ENCODE measurements around the gene VPS26A. TPM values are rescaled to one million over a fixed set of nuclear protein-coding genes. Genes with fewer than 3 reads are reported as not detected.

Gene VPS26A
- polyA plus RNA-seq, 3 donors = 10.1 to 58.3 (median 42.1) TPM

GRCh38 chr10:69176823-69177222 lies 52.8 kb downstream of the VPS26A start:
- Histone ChIP-seq H3K36me3 (replicated peaks in 1 of 2; ENCODE audit: control insufficient read depth in 1 of 2, insufficient read depth in 2 of 2, low read length in 2 of 2) (peaks cover 2 to 18% of the 10 kb centered on the region in 2 donors), H3K27me3 (ENCODE audit: control insufficient read depth in 2 of 2, insufficient read depth in 2 of 2, low read length in 2 of 2) (no peaks in the 10 kb centered on the region), H2AFZ (ENCODE audit: insufficient read depth, low read depth, low read length, poor library complexity, severe bottlenecking) (no peak overlapping the region), H3K79me2 (ENCODE audit: insufficient read depth, low read length) (peaks cover 16% of the 10 kb centered on the region), H3K27ac (ENCODE audit: low read depth in 1 of 2, low read length in 2 of 2) (no peak overlapping the region), H3K4me1 (ENCODE audit: control insufficient read depth in 1 of 2, insufficient read depth in 2 of 2, low read length in 2 of 2) (peaks cover 18 to 22% of the 10 kb centered on the region in 2 donors), H3K4me2 (replicated peaks; ENCODE audit: extremely low read depth, low read length, poor library complexity, severe bottlenecking) (no peak overlapping the region), H4K20me1 (ENCODE audit: insufficient read depth, low read length) (no peaks in the 10 kb centered on the region), H3K4me3 (replicated peaks in 1 of 3; ENCODE audit: low read depth in 2 of 3, low read length in 3 of 3) (no peak overlapping the region), H3K9ac (ENCODE audit: insufficient read depth, low read length, poor library complexity, severe bottlenecking) (no peak overlapping the region), H3K9me3 (replicated peaks in 1 of 2; ENCODE audit: control insufficient read depth in 1 of 2, insufficient read depth in 1 of 2, low read length in 2 of 2) (no peaks in the 10 kb centered on the region)
- Mint-ChIP-seq H3K27ac (no peak overlapping the region), H3K4me1 (peaks cover 18% of the 10 kb centered on the region), H3K9me3 (peaks cover 0 to 7% (median 4%) of the 10 kb centered on the region in 7 donors), H3K27me3 (ENCODE audit: low read depth in 3 of 3) (peaks cover 0 to 2% (median 0%) of the 10 kb centered on the region in 3 donors), H3K36me3 (peaks cover 9 to 12% of the 10 kb centered on the region in 2 donors), H3K4me3 (no peak overlapping the region)
- no peak for DNase-seq
- no peak for TF ChIP-seq CTCF (IDR thresholded peaks at IDR 0.05)
- intact Hi-C loops (cut with micrococcal nuclease) = loop anchor here in 1 of 2 donors (10.0 kb wide), 1 partner anchor 52 kb away; the partner anchor contains the start of gene VPS26A
- 100% methylated on average over 2 of the region's 2 CpGs for WGBS (ENCODE audit: insufficient coverage)

- H3K36me3 Mint-ChIP-seq = peaks cover 6 to 7% of the 10 kb centered on the region in 2 donors
- H3K4me1 ChIP-seq (ENCODE audit: control insufficient read depth in 1 of 2, insufficient read depth in 2 of 2, low read length in 2 of 2) = peaks cover 18 to 22% of the 10 kb centered on the region in 2 donors
- peak overlapping the region; percentile 82 to 96 for H3K27ac ChIP-seq (ENCODE audit: low read depth in 1 of 2, low read length in 2 of 2)
- DNase-seq = peak in 2 of 3 donors; percentile 63 to 79
- peak overlapping the region; percentile 96 for H3K9ac ChIP-seq (ENCODE audit: insufficient read depth, low read length, poor library complexity, severe bottlenecking)
- H3K4me3 ChIP-seq (replicated peaks in 1 of 3; ENCODE audit: low read depth in 2 of 3, low read length in 3 of 3) = peak overlapping the region; percentile 92
- TF ChIP-seq CTCF (IDR thresholded peaks at IDR 0.05) = no peak
- H2AFZ ChIP-seq (ENCODE audit: insufficient read depth, low read depth, low read length, poor library complexity, severe bottlenecking) = peak overlapping the region; percentile 93
- H3K36me3 ChIP-seq (replicated peaks in 1 of 2; ENCODE audit: control insufficient read depth in 1 of 2, insufficient read depth in 2 of 2, low read length in 2 of 2) = peaks cover 0 to 18% of the 10 kb centered on the region in 2 donors
- peaks cover 0 to 7% (median 4%) of the 10 kb centered on the region in 7 donors for H3K9me3 Mint-ChIP-seq
- H4K20me1 ChIP-seq (ENCODE audit: insufficient read depth, low read length) = no peaks in the 10 kb centered on the region
- no peaks in the 10 kb centered on the region for H3K9me3 ChIP-seq (replicated peaks in 1 of 2; ENCODE audit: control insufficient read depth in 1 of 2, insufficient read depth in 1 of 2, low read length in 2 of 2)
- peaks cover 38% of the 10 kb centered on the region for H3K79me2 ChIP-seq (ENCODE audit: insufficient read depth, low read length)
- intact Hi-C loops (cut with micrococcal nuclease) = loop anchor here in 1 of 2 donors (10.0 kb wide), 1 partner anchor 54 kb away; the partner anchor contains the start of gene VPS26A
- H3K27me3 ChIP-seq (ENCODE audit: control insufficient read depth in 2 of 2, insufficient read depth in 2 of 2, low read length in 2 of 2) = no peaks in the 10 kb centered on the region
- peak overlapping the region; percentile 95 for H3K4me2 ChIP-seq (replicated peaks; ENCODE audit: extremely low read depth, low read length, poor library complexity, severe bottlenecking)
- 31% methylated on average over 11 of the region's 21 CpGs for WGBS (ENCODE audit: insufficient coverage)
- H3K27me3 Mint-ChIP-seq (ENCODE audit: low read depth in 3 of 3) = peaks cover 0 to 2% (median 0%) of the 10 kb centered on the region in 3 donors
- peak overlapping the region; percentile 90 to 92 for H3K4me3 Mint-ChIP-seq
- H3K27ac Mint-ChIP-seq = peak overlapping the region; percentile 99 to 100 (median 99)
- H3K4me1 Mint-ChIP-seq = peaks cover 18% of the 10 kb centered on the region
Measured at GRCh38 chr10:69179089-69179742, 55.2 kb downstream of the VPS26A start.
